DND-41 (cell line): ENCODE data around the gene IBA57.

Experiments
- ATAC-seq: fragments of 200-7000 bp; cut with Tn5 transposase; 3 replicates; pipeline ENCODE4 v1.9.1; 2021; ENCODE audit warnings: low read depth; ENCODE audit not compliant: insufficient read depth
- DNase-seq: peaks from one replicate; pipeline ENCODE4 v3.0.0-alpha.2; 2020
- H2AFZ ChIP-seq: 2 replicates; pipeline ENCODE4 v1.6.0; 2012; ENCODE audit warnings: low read depth, low read length
- H3K27ac ChIP-seq: 2 replicates; pipeline ENCODE4 v1.5.1; 2012; ENCODE audit warnings: low read length, inconsistent platforms
- H3K27me3 ChIP-seq: fragments of 200-600 bp; sonication (generic); 2 replicates; pipeline ENCODE4 v1.6.0; 2012; ENCODE audit warnings: low read length, mild to moderate bottlenecking, inconsistent platforms; ENCODE audit not compliant: insufficient read depth, poor library complexity
- H3K36me3 ChIP-seq: 2 replicates; pipeline ENCODE4 v1.5.1; 2012; ENCODE audit warnings: low read length, inconsistent platforms; ENCODE audit not compliant: insufficient read depth
- H3K4me1 ChIP-seq: 2 replicates; pipeline ENCODE4 v1.5.1; 2012; ENCODE audit warnings: mild to moderate bottlenecking, low read length; ENCODE audit not compliant: insufficient read depth
- H3K4me2 ChIP-seq: 2 replicates; pipeline ENCODE4 v1.6.0; 2012; ENCODE audit warnings: mild to moderate bottlenecking, moderate library complexity, low read length, inconsistent platforms; ENCODE audit not compliant: insufficient read depth
- H3K4me3 ChIP-seq, 2 experiments: fragments of 200-600 bp in 1 of 2; shearing (Covaris generic) in 1 of 2; 2 replicates each; pipeline ENCODE4 v1.5.1; 2012 to 2016; ENCODE audit warnings: inconsistent platforms in 2 of 2, low read length in 2 of 2, mild to moderate bottlenecking in 2 of 2, low read depth in 1 of 2, moderate library complexity in 1 of 2
- H3K79me2 ChIP-seq: 2 replicates; pipeline ENCODE4 v1.6.0; 2012; ENCODE audit warnings: low read length, inconsistent platforms; ENCODE audit not compliant: insufficient read depth
- H3K9ac ChIP-seq: 2 replicates; pipeline ENCODE4 v1.6.0; 2012; ENCODE audit warnings: low read depth, mild to moderate bottlenecking, inconsistent platforms, low read length, moderate library complexity
- H3K9me3 ChIP-seq: 2 replicates; pipeline ENCODE4 v1.5.1; 2012; ENCODE audit warnings: low read length, moderate library complexity, mild to moderate bottlenecking, inconsistent platforms; ENCODE audit not compliant: insufficient read depth, severe bottlenecking
- H4K20me1 ChIP-seq: 2 replicates; pipeline ENCODE4 v1.6.0; 2012; ENCODE audit warnings: low read length; ENCODE audit not compliant: insufficient read depth
- EZH2 ChIP-seq: IDR thresholded peaks from 3 replicates; pipeline ENCODE4 v1.6.1; 2012; ENCODE audit warnings: borderline replicate concordance, low read depth, mild to moderate bottlenecking, moderate library complexity, low read length, inconsistent platforms; ENCODE audit not compliant: severe bottlenecking
- TF ChIP-seq, protein P1 (sequence below): IDR thresholded peaks from 2 replicates; pipeline ENCODE4 v1.5.1; 2012; ENCODE audit warnings: borderline replicate concordance, low read length, moderate library complexity, mild to moderate bottlenecking; ENCODE audit not compliant: poor library complexity, severe bottlenecking; ENCODE audit errors: extremely low read depth

The IBA57 gene

DNA sequence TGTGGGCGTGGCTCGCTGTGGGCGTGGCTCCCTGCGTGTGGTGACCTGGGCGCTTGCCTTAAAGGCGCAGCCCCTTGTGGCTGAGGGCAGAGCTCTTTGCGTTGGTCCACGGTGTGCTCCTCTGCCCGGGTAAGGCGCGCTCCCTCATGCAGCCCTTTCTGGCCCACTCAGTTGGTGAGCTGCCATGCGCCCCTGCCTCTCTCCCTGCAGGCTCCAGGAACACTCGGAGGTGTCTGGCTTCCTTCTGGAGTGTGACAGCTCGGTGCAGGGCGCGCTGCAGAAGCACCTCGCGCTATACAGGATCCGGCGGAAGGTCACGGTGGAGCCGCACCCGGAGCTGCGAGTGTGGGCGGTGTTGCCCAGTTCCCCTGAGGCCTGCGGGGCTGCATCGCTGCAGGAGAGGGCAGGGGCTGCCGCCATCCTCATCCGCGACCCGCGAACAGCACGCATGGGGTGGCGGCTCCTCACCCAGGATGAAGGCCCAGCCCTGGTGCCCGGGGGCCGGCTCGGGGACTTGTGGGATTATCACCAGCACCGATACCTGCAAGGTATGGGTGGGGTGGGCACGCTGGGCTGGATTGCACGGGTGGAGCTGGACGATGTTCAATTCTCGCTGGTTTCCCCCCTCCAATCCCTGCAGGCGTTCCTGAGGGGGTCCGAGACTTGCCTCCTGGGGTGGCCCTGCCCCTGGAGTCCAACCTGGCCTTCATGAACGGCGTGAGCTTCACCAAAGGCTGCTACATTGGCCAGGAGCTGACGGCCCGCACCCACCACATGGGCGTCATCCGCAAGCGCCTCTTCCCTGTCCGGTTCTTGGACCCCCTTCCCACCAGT lies 9.1 kb downstream of the IBA57 start:
- Histone ChIP-seq H3K4me1 (no peaks in the 10 kb centered on the region), H3K4me3 (no peak overlapping the region), H3K4me2 (no peak overlapping the region), H3K79me2 (peaks cover 22% of the 10 kb centered on the region), H3K36me3 (peaks cover 21% of the 10 kb centered on the region), H3K27ac (no peak overlapping the region), H2AFZ (no peak overlapping the region), H4K20me1 (peaks cover 40% of the 10 kb centered on the region), H3K27me3 (no peaks in the 10 kb centered on the region), H3K9ac (no peak overlapping the region), H3K9me3 (no peaks in the 10 kb centered on the region)
- TF ChIP-seq, protein P1, sequence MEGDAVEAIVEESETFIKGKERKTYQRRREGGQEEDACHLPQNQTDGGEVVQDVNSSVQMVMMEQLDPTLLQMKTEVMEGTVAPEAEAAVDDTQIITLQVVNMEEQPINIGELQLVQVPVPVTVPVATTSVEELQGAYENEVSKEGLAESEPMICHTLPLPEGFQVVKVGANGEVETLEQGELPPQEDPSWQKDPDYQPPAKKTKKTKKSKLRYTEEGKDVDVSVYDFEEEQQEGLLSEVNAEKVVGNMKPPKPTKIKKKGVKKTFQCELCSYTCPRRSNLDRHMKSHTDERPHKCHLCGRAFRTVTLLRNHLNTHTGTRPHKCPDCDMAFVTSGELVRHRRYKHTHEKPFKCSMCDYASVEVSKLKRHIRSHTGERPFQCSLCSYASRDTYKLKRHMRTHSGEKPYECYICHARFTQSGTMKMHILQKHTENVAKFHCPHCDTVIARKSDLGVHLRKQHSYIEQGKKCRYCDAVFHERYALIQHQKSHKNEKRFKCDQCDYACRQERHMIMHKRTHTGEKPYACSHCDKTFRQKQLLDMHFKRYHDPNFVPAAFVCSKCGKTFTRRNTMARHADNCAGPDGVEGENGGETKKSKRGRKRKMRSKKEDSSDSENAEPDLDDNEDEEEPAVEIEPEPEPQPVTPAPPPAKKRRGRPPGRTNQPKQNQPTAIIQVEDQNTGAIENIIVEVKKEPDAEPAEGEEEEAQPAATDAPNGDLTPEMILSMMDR: no peak
- TF ChIP-seq EZH2: no peak
- ATAC-seq: no peak
- no peak for DNase-seq

DNA sequence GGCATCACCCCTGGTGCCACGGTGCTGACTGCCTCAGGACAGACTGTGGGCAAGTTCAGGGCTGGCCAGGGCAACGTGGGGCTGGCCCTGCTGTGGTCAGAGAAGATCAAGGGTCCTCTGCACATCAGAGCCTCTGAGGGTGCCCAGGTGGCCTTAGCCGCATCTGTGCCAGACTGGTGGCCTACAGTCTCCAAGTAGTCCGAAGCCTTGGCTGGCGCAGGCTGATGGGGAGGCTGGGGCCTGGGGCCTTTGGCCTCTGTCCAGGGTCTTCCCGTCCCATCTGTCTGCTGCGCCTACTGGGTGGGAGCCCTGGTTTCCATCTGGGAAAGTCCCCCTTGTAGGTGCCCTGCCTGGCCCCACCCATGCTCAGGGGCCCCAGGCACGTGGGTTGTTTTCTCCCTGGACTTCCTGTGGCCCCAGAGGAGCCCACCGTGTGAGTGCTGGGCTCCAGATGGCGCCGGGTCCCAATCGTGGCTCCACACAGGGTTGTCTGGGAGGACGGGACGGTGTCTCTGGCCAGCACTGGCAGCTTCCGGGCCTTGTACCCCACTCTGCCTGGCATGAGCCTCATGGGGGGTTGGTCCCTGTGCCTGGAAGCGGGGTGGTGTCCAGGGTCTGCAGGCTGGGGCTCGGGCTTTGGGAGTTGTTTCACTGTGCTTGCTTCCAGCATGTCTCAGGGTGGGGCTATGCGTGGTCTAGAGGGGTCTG lies 9.9 kb downstream of the IBA57 start:
- Histone ChIP-seq H3K4me3 (no peak overlapping the region), H4K20me1 (peaks cover 38% of the 10 kb centered on the region), H3K4me2 (no peak overlapping the region), H3K27me3 (no peaks in the 10 kb centered on the region), H3K9me3 (no peaks in the 10 kb centered on the region), H2AFZ (no peak overlapping the region), H3K9ac (no peak overlapping the region), H3K27ac (no peak overlapping the region), H3K79me2 (peaks cover 22% of the 10 kb centered on the region), H3K4me1 (no peaks in the 10 kb centered on the region), H3K36me3 (peaks cover 21% of the 10 kb centered on the region)
- no peak for TF ChIP-seq EZH2
- TF ChIP-seq, protein P1: no peak
- DNase-seq: no peak
- ATAC-seq: no peak

DNA sequence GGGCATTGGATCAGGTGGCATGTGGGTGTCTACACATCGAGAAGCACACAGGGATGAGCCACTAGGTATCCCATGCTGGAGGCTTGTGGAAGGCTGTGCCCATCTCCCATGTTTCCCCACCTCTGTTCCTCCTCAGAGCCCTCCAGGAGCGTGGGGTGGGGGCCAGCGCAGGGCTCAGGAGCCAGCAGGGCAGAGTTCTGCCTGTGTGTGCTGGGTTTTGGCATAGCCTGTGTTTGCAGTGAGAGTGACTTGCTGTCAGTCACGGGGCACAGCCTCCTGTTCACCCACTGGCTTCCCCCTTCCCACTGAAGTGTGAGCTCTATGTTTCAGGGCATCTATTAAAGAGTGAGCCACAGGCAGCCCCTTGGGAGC lies 10.4 kb downstream of the IBA57 start:
- Histone ChIP-seq H4K20me1 (peaks cover 34% of the 10 kb centered on the region), H2AFZ (no peak overlapping the region), H3K9ac (no peak overlapping the region), H3K27me3 (no peaks in the 10 kb centered on the region), H3K27ac (no peak overlapping the region), H3K79me2 (peaks cover 22% of the 10 kb centered on the region), H3K9me3 (no peaks in the 10 kb centered on the region), H3K36me3 (peaks cover 21% of the 10 kb centered on the region), H3K4me2 (no peak overlapping the region), H3K4me1 (no peaks in the 10 kb centered on the region), H3K4me3 (no peak overlapping the region)
- ATAC-seq: no peak
- TF ChIP-seq, protein P1: no peak
- no peak for TF ChIP-seq EZH2
- DNase-seq: no peak
